GM21381 (cell line): ENCODE data around the gene MAP2K4.
A peak's percentile ranks its signal among the peaks of the same experiment; 100 is the strongest.
"Not testable (repeated sequence)": the region's sequence is repeated elsewhere in the genome, so short reads cannot be mapped to it uniquely, and the experiment has no call there.

Experiments used
- ATAC-seq: cut with Tn5 transposase; IDR thresholded peaks from one replicate; pipeline ENCODE4 v1.9.1; 2021; ENCODE audit warnings: mild to moderate bottlenecking, moderate library complexity; ENCODE audit not compliant: unreplicated experiment

The MAP2K4 gene

GRCh38 chr17:12020642-12021622 lies at the start of gene MAP2K4:
Gene MAP2K4, plus strand, starts transcription at chr17:12020877. Its CDS starts 10 bp downstream, at chr17:12020887.
- ATAC-seq = peak; percentile 92

- ATAC-seq = not testable (repeated sequence)
These were observed 47.9 kb upstream of the MAP2K4 start for GRCh38 chr17:11972741-11973140.

GRCh38 chr17:11979795-11980194 lies 40.9 kb upstream of the MAP2K4 start:
- no peak for ATAC-seq

GRCh38 chr17:11980813-11981212 lies 39.9 kb upstream of the MAP2K4 start:
- no peak for ATAC-seq

- ATAC-seq = no peak
These were observed 38.8 kb upstream of the MAP2K4 start for GRCh38 chr17:11981862-11982261.

- ATAC-seq = no peak
These were observed 34.3 kb upstream of the MAP2K4 start for GRCh38 chr17:11986179-11986941.

- no peak for ATAC-seq
These were observed 33.7 kb upstream of the MAP2K4 start for GRCh38 chr17:11986942-11987329.

GRCh38 chr17:11990363-11990983 lies 30.2 kb upstream of the MAP2K4 start:
- no peak for ATAC-seq

- ATAC-seq = no peak
These were observed 29.2 kb upstream of the MAP2K4 start for GRCh38 chr17:11991461-11991860.

- peak; percentile 28 for ATAC-seq
These were observed 23.9 kb upstream of the MAP2K4 start for GRCh38 chr17:11996722-11997146.

GRCh38 chr17:11997147-11997971 lies 23.3 kb upstream of the MAP2K4 start, which contains the start of gene ZNF18:
Gene ZNF18, minus strand, starts transcription at chr17:11997475. Its CDS starts 4,646 bp downstream, at chr17:11992829.
- peak; percentile 96 for ATAC-seq

GRCh38 chr17:11997972-11998233 lies 22.8 kb upstream of the MAP2K4 start:
- ATAC-seq = no peak

- no peak for ATAC-seq
These were observed 21.0 kb upstream of the MAP2K4 start for GRCh38 chr17:11999696-12000095.

GRCh38 chr17:12007466-12007865 lies 13.2 kb upstream of the MAP2K4 start:
- no peak for ATAC-seq

GRCh38 chr17:12021623-12022140 lies 1.0 kb downstream of the MAP2K4 start:
- ATAC-seq = no peak

- no peak for ATAC-seq
These were observed 1.6 kb downstream of the MAP2K4 start for GRCh38 chr17:12022310-12022709.

- no peak for ATAC-seq
These were observed 3.6 kb downstream of the MAP2K4 start for GRCh38 chr17:12024327-12024726.

- ATAC-seq = no peak
These were observed 7.0 kb downstream of the MAP2K4 start for GRCh38 chr17:12027658-12028057.

GRCh38 chr17:12028611-12029010 lies 7.9 kb downstream of the MAP2K4 start:
- no peak for ATAC-seq

GRCh38 chr17:12034538-12034937 lies 13.9 kb downstream of the MAP2K4 start:
- ATAC-seq = no peak
